K562 (cell line): ENCODE data around the gene WWOX. TPM values are rescaled to one million over a fixed set of nuclear protein-coding genes. Genes with fewer than 3 reads are reported as not detected.

ENCODE experiments used
- ATAC-seq: fragments of 200-7000 bp; cut with Tn5 transposase; 3 replicates; pipeline ENCODE4 v1.9.1; 2020; ENCODE audit warnings: moderate library complexity
- BruUV-seq: library from RNA; stranded (reverse); fragments of 400-500 nt; replicated peaks from 2 replicates; lab custom pipeline; 2021; lab: Mats Ljungman, UMichigan
- CTCF ChIA-PET: fragments of 300-600 bp; formaldehyde crosslinking; extraction: SDS; loops from one replicate; lab custom pipeline; 2021; ENCODE audit warnings: low intra/inter-chr PET ratio; lab: Yijun Ruan, JAX
- POLR2A ChIA-PET: fragments of 300-600, 350-650 bp; sonication (Branson Sonifier 250); formaldehyde crosslinking; extraction: SDS; loops from one replicate; lab custom pipeline; 2021; ENCODE audit warnings: antibody characterized with exemption, inconsistent platforms; lab: Yijun Ruan, JAX
- DNase-seq, 4 experiments: peaks; one replicate each; pipeline versions ENCODE4 v3.0.0 to v3.0.0-alpha.2; 2011 to 2018; ENCODE audit warnings: low spot score in 3 of 4, mixed read lengths in 3 of 4; ENCODE audit errors: extremely low read depth in 1 of 4
- FAIRE-seq: peaks from 2 replicates; lab custom pipeline; 2011; peaks lifted over from hg19 to GRCh38; lab: Jason Lieb, UNC
- H2AFZ ChIP-seq: 2 replicates; pipeline ENCODE4 v1.6.0; 2011; ENCODE audit warnings: low read depth, low read length, control low read depth, inconsistent platforms
- H3K27ac ChIP-seq: fragments of 200-600 bp; 3 replicates; pipeline ENCODE4 v1.8.0; 2011; ENCODE audit warnings: low read depth, mild to moderate bottlenecking, control low read depth, inconsistent platforms, low read length, moderate library complexity, mixed read lengths; ENCODE audit errors: extremely low read depth
- H3K27me3 ChIP-seq, 2 experiments: fragments of 300-600 bp in 1 of 2; 2 replicates in 1 of 2; 3 replicates in 1 of 2; pipeline versions ENCODE4 v1.6.0 to v1.8.0; 2011; ENCODE audit warnings: inconsistent platforms in 2 of 2, low read length in 2 of 2, mild to moderate bottlenecking in 1 of 2, mixed read lengths in 1 of 2, moderate library complexity in 1 of 2; ENCODE audit not compliant: control insufficient read depth in 2 of 2, insufficient read depth in 2 of 2
- H3K36me3 ChIP-seq: fragments of 300-600 bp; 3 replicates; pipeline ENCODE4 v1.8.0; 2011; ENCODE audit warnings: mild to moderate bottlenecking, low read length, inconsistent platforms; ENCODE audit not compliant: control insufficient read depth, insufficient read depth
- H3K4me1 ChIP-seq, 2 experiments: fragments of 200-600 bp in 1 of 2; replicated peaks in 1 of 2; 2 replicates in 1 of 2; 3 replicates in 1 of 2; pipeline versions ENCODE4 v1.5.1 to v1.8.0; 2011; ENCODE audit warnings: inconsistent platforms in 2 of 2, low read length in 2 of 2, mild to moderate bottlenecking in 1 of 2, mixed read lengths in 1 of 2, moderate library complexity in 1 of 2; ENCODE audit not compliant: control insufficient read depth in 2 of 2, insufficient read depth in 2 of 2
- H3K4me2 ChIP-seq: 2 replicates; pipeline ENCODE4 v1.6.1; 2011; ENCODE audit warnings: low read length, control low read depth, inconsistent platforms, mixed read lengths; ENCODE audit not compliant: insufficient read depth
- H3K4me3 ChIP-seq: fragments of 200-600 bp; sonication (generic), shearing (Covaris generic); 2 replicates; pipeline ENCODE4 v1.5.1; 2016; ENCODE audit warnings: control low read depth, inconsistent platforms
- H3K79me2 ChIP-seq: fragments of 200-600 bp; 3 replicates; pipeline ENCODE4 v1.8.0; 2011; ENCODE audit warnings: low read length, inconsistent platforms; ENCODE audit not compliant: control insufficient read depth, insufficient read depth
- H3K9ac ChIP-seq, 2 experiments: 2 replicates each; pipeline versions ENCODE4 v1.6.0 to v1.6.1; 2011; ENCODE audit warnings: low read depth in 2 of 2, low read length in 2 of 2, control low read depth in 1 of 2, inconsistent platforms in 1 of 2, mild to moderate bottlenecking in 1 of 2, mixed read lengths in 1 of 2; ENCODE audit not compliant: insufficient read depth in 1 of 2
- H3K9me1 ChIP-seq: one replicate; pipeline ENCODE4 v1.6.0; 2011; ENCODE audit warnings: inconsistent platforms, mild to moderate bottlenecking, low read length, moderate library complexity; ENCODE audit not compliant: control insufficient read depth, insufficient read depth
- H3K9me3 ChIP-seq: replicated peaks from 2 replicates; pipeline ENCODE4 v1.5.1; 2011; ENCODE audit warnings: low read depth, low read length, inconsistent platforms; ENCODE audit not compliant: control insufficient read depth, insufficient read depth
- H4K20me1 ChIP-seq: replicated peaks from 2 replicates; pipeline ENCODE4 v1.6.1; 2011; ENCODE audit warnings: low read length, inconsistent platforms, mixed read lengths; ENCODE audit not compliant: control insufficient read depth, insufficient read depth
- GMEB1 ChIP-seq: fragments of 250-450 bp; sonication (Bioruptor Pico); IDR thresholded peaks from 2 replicates; pipeline ENCODE4 v1.4.0; 2020; ENCODE audit warnings: mild to moderate bottlenecking
- IFI16 ChIP-seq: fragments of 250-450 bp; sonication (Bioruptor Pico); IDR thresholded peaks from 2 replicates; pipeline ENCODE4 v2.1.2; 2022; ENCODE audit warnings: mild to moderate bottlenecking, inconsistent platforms
- NR2C1 ChIP-seq, 2 experiments: fragments of 450-650 bp; IDR thresholded peaks; 2 replicates each; pipeline ENCODE4 v1.6.1; 2017; ENCODE audit warnings: mild to moderate bottlenecking in 2 of 2, antibody characterized with exemption in 1 of 2, inconsistent platforms in 1 of 2, missing compliant biosample characterization in 1 of 2, missing genetic modification characterization in 1 of 2
- ZC3H11A ChIP-seq: IDR thresholded peaks from 2 replicates; pipeline ENCODE4 v1.6.1; 2012; ENCODE audit warnings: low read depth, low read length, improper control_type of control experiment
- ZNF589 ChIP-seq: fragments of 200-800 bp; sonication (Bioruptor generic); IDR thresholded peaks from 2 replicates; pipeline ENCODE4 v1.6.1; 2016; ENCODE audit warnings: low read depth, missing genetic modification characterization, missing compliant biosample characterization
- ZNF695 ChIP-seq: fragments of 450-650 bp; formaldehyde crosslinking; IDR thresholded peaks from 2 replicates; pipeline ENCODE4 v1.4.0; 2020; ENCODE audit warnings: mild to moderate bottlenecking, moderate library complexity
- ZNF764 ChIP-seq: fragments of 250-450 bp; sonication (Bioruptor Pico); IDR thresholded peaks from 2 replicates; pipeline ENCODE4 v1.4.0; 2020; ENCODE audit warnings: low read depth, mild to moderate bottlenecking, moderate library complexity
- ZNF778 ChIP-seq: fragments of 450-650 bp; formaldehyde crosslinking; IDR thresholded peaks from 2 replicates; pipeline ENCODE4 v1.4.0; 2020; ENCODE audit warnings: mild to moderate bottlenecking, moderate library complexity
- WGBS: fragments of 100-300 bp; shearing (Covaris generic); methylation state at CpG from one replicate; pipeline ENCODE4 v1.1.6; 2016; ENCODE audit warnings: low coverage, mixed read lengths; ENCODE audit not compliant: insufficient coverage; ENCODE audit errors: missing lambda C conversion rate; 5-methylcytosine and 5-hydroxymethylcytosine counted together
- in situ Hi-C: fragments of 300-500 bp; cut with MboI; formaldehyde crosslinking; loops from 4 replicates; pipeline ENCODE4 v1.15.0; 2018; ENCODE audit warnings: inconsistent platforms, mixed read lengths
- intact Hi-C: fragments of 100-400 bp; cut with micrococcal nuclease; formaldehyde crosslinking; loops from 2 replicates; pipeline ENCODE4 v1.14.2; 2022
- polyA plus RNA-seq, 8 experiments: library from polyadenylated mRNA; depleted of rRNA in 4 of 8; stranded (reverse) in 5 of 8; unstranded in 3 of 8; fragments of >200 nt; fragmentation: Nextera tagmentation in 2 of 8; fragmentation: Illumina TruSeq in 1 of 8; extraction: Ambion mirVana in 2 of 8; extraction: Trizol in 1 of 8; gene quantifications; 2 replicates each; pipeline versions ENCODE4 v1.2.1 to v1.2.3, GENCODE V29; 2011 to 2014; ENCODE audit warnings: inconsistent platforms in 1 of 8, missing spikeins in 1 of 8
- total RNA-seq, 7 experiments: library from RNA; depleted of rRNA in 6 of 7; stranded (reverse); fragments of >200 nt in 6 of 7; fragmentation: Illumina TruSeq in 2 of 7; extraction: Trizol in 2 of 7; gene quantifications; 2 replicates each; pipeline versions ENCODE4 v1.2.1 to v1.2.3, GENCODE V29; 2011 to 2021; ENCODE audit warnings: low replicate concordance in 1 of 7

Gene WWOX
- total and polyA plus RNA-seq, 9 of the 15 experiments (the other 6 are each of a cell fraction or from before 2014, with no cell fraction given) = 1.6 to 22.7 (median 8.1) TPM

- Histone ChIP-seq H3K4me2 (no peak overlapping the region), H3K36me3 (no peaks in the 10 kb centered on the region), H3K9me1 (no peaks in the 10 kb centered on the region), H3K4me3 (no peak overlapping the region), H2AFZ (no peak overlapping the region), H3K4me1 (no peaks in the 10 kb centered on the region), H3K27me3 (peaks cover 5 to 8% of the 10 kb centered on the region in 2 experiments; a peak in 4 of 5 replicates), H3K9ac (no peak overlapping the region), H3K79me2 (no peaks in the 10 kb centered on the region), H4K20me1 (no peaks in the 10 kb centered on the region), H3K9me3 (no peaks in the 10 kb centered on the region), H3K27ac (no peak overlapping the region)
- CTCF ChIA-PET = no interaction called here
- FAIRE-seq (no peak), ATAC-seq (no peak), DNase-seq (no peak)
- intact Hi-C loops (no loop called here), in situ Hi-C loops (no loop called here)
- POLR2A ChIA-PET = interaction anchor here (0.7 kb wide), 1 partner anchor 126 kb away, joined by 3 read pairs; no protein-coding TSS in a partner anchor
- no TSS peak for BruUV-seq
- WGBS = 2% methylated on average over 9 of the region's 9 CpGs
- no peak for TF ChIP-seq GMEB1 (CRISPR knock-in tag)
- no peak for TF ChIP-seq IFI16 (CRISPR knock-in tag)
- no peak for TF ChIP-seq ZNF778 (CRISPR knock-in tag)
- TF ChIP-seq NR2C1 (IDR thresholded peaks at IDR 0.05) = no peak
- no peak for TF ChIP-seq NR2C1 (tag; IDR thresholded peaks at IDR 0.05)
- no peak for TF ChIP-seq ZNF589 (CRISPR knock-in tag)
- TF ChIP-seq ZNF695 = no peak
- TF ChIP-seq ZC3H11A = no peak
- TF ChIP-seq ZNF764 (CRISPR knock-in tag) = no peak
Measured at GRCh38 chr16:78608305-78608776, 508.9 kb downstream of the WWOX start.
